GM23338 (cell line): ENCODE data around the gene CNP.

Experiments used
- CTCF ChIP-seq, 2 experiments: fragments of 200-600 bp in 1 of 2; sonication (generic) in 1 of 2; conservative IDR thresholded peaks; 2 replicates each; pipeline versions ENCODE4 v1.5.1 to v1.6.1; 2016 to 2017; ENCODE audit warnings: antibody characterized with exemption in 2 of 2, low read depth in 2 of 2, mild to moderate bottlenecking in 2 of 2, moderate library complexity in 1 of 2
- ETS1 ChIP-seq: IDR thresholded peaks from 2 replicates; pipeline ENCODE4 v1.6.1; 2016; ENCODE audit warnings: antibody characterized with exemption

GRCh38 chr17:42016941-42017865, 50.6 kb downstream of the CNP start, which contains the start of gene DNAJC7:
- peak in 1 of 2 experiments; percentile 28; a peak in 2 of 4 replicates for TF ChIP-seq CTCF (conservative IDR thresholded peaks at IDR 0.05; ENCODE audit: low read depth in 2 of 2)
- peak; percentile 82 for TF ChIP-seq ETS1
